HepG2 (cell line): Measurements from ENCODE around the gene ARHGEF1. TPM values are rescaled to one million over a fixed set of nuclear protein-coding genes. Genes with fewer than 3 reads are reported as not detected.

Source experiments
- ATF3 ChIP-seq: sonication (generic); formaldehyde crosslinking; IDR thresholded peaks from 2 replicates; pipeline ENCODE4 v1.4.0; 2020; ENCODE audit warnings: missing genetic modification reagents
- EZH2 ChIP-seq: conservative IDR thresholded peaks from 2 replicates; pipeline ENCODE4 v1.6.1; 2012; ENCODE audit warnings: mild to moderate bottlenecking, low read depth, low read length, moderate library complexity
- KMT2B ChIP-seq: IDR thresholded peaks from 2 replicates; pipeline ENCODE4 v1.6.1; 2016; ENCODE audit warnings: missing genetic modification reagents, missing compliant biosample characterization
- NR1H2 ChIP-seq: sonication (generic); formaldehyde crosslinking; IDR thresholded peaks from 2 replicates; pipeline ENCODE4 v1.8.1; 2022; ENCODE audit warnings: low read depth, missing genetic modification reagents, borderline replicate concordance
- PHF20 ChIP-seq: sonication (generic); formaldehyde crosslinking; IDR thresholded peaks from 2 replicates; pipeline ENCODE4 v1.5.0; 2020; ENCODE audit warnings: mild to moderate bottlenecking, missing genetic modification reagents
- RXRB ChIP-seq: IDR thresholded peaks from 2 replicates; pipeline ENCODE4 v1.6.1; 2016; ENCODE audit warnings: borderline replicate concordance, missing genetic modification reagents, missing compliant biosample characterization
- ZBTB21 ChIP-seq: sonication (generic); formaldehyde crosslinking; IDR thresholded peaks from 2 replicates; pipeline ENCODE4 v1.4.0; 2020; ENCODE audit warnings: missing genetic modification reagents
- ZBTB38 ChIP-seq: sonication (generic); formaldehyde crosslinking; IDR thresholded peaks from 2 replicates; pipeline ENCODE4 v1.5.1; 2020; ENCODE audit warnings: mild to moderate bottlenecking, missing genetic modification reagents
- ZNF274 ChIP-seq: sonication (generic); formaldehyde crosslinking; IDR thresholded peaks from 2 replicates; pipeline ENCODE4 v1.5.1; 2020; ENCODE audit warnings: mild to moderate bottlenecking, missing genetic modification reagents
- ZNF335 ChIP-seq: sonication (generic); formaldehyde crosslinking; IDR thresholded peaks from 2 replicates; pipeline ENCODE4 v1.4.0; 2020; ENCODE audit warnings: missing genetic modification reagents
- ZNF343 ChIP-seq: sonication (generic); formaldehyde crosslinking; IDR thresholded peaks from 2 replicates; pipeline ENCODE4 v1.4.0; 2020; ENCODE audit warnings: mild to moderate bottlenecking, missing genetic modification reagents
- ZNF354B ChIP-seq: sonication (generic); formaldehyde crosslinking; IDR thresholded peaks from 2 replicates; pipeline ENCODE4 v1.8.0; 2022; ENCODE audit warnings: mild to moderate bottlenecking, missing genetic modification reagents
- ZNF501 ChIP-seq: sonication (generic); formaldehyde crosslinking; IDR thresholded peaks from 2 replicates; pipeline ENCODE4 v1.5.1; 2020; ENCODE audit warnings: mild to moderate bottlenecking, moderate library complexity, missing genetic modification reagents
- ZNF512B ChIP-seq: sonication (generic); formaldehyde crosslinking; IDR thresholded peaks from 2 replicates; pipeline ENCODE4 v1.5.1; 2020; ENCODE audit warnings: missing genetic modification reagents, mild to moderate bottlenecking, borderline replicate concordance
- ZNF879 ChIP-seq: sonication (generic); formaldehyde crosslinking; IDR thresholded peaks from 2 replicates; pipeline ENCODE4 v1.8.1; 2023; ENCODE audit warnings: missing genetic modification reagents
- polyA plus RNA-seq, 8 experiments: library from polyadenylated mRNA; depleted of rRNA in 3 of 8; stranded (reverse) in 7 of 8; unstranded in 1 of 8; fragments of >200 nt; fragmentation: Illumina TruSeq in 4 of 8; extraction: Trizol in 4 of 8; gene quantifications; 2 replicates each; pipeline versions ENCODE4 v1.2.1 to v1.2.3, GENCODE V29; 2011 to 2016; ENCODE audit warnings: low read depth in 4 of 8, missing spikeins in 1 of 8, mixed read lengths in 1 of 8; ENCODE audit not compliant: insufficient read depth in 1 of 8
- total RNA-seq, 5 experiments: library from RNA; depleted of rRNA; stranded (reverse); fragments of >200 nt; fragmentation: Illumina TruSeq; extraction: Trizol; gene quantifications; 2 replicates each; pipeline ENCODE4 v1.2.3, GENCODE V29; 2016; ENCODE audit warnings: low read depth in 1 of 5
- TF ChIP-seq, protein P1 (sequence below), 2 experiments: IDR thresholded peaks; 2 replicates each; pipeline ENCODE4 v1.6.1; 2011 to 2012; ENCODE audit warnings: low read length in 2 of 2, borderline replicate concordance in 1 of 2, low read depth in 1 of 2, mild to moderate bottlenecking in 1 of 2, moderate library complexity in 1 of 2
- TF ChIP-seq, protein P2 (sequence below): sonication (generic); formaldehyde crosslinking; IDR thresholded peaks from 2 replicates; pipeline ENCODE4 v1.5.0; 2020; ENCODE audit warnings: mild to moderate bottlenecking, missing genetic modification reagents
- TF ChIP-seq, protein P3 (sequence below): sonication (generic); formaldehyde crosslinking; IDR thresholded peaks from 2 replicates; pipeline ENCODE4 v1.5.0; 2020; ENCODE audit warnings: mild to moderate bottlenecking, low read depth, missing genetic modification reagents, borderline replicate concordance
- TF ChIP-seq, protein P4 (sequence below): sonication (generic); formaldehyde crosslinking; IDR thresholded peaks from 2 replicates; pipeline ENCODE4 v1.4.0; 2020; ENCODE audit warnings: missing genetic modification reagents, borderline replicate concordance

ARHGEF1 gene
- total and polyA plus RNA-seq, 2 of the 13 experiments (the other 11 are each of a cell fraction or from before 2014, with no cell fraction given) = 33.7 to 34.7 TPM

- TF ChIP-seq, protein P1, sequence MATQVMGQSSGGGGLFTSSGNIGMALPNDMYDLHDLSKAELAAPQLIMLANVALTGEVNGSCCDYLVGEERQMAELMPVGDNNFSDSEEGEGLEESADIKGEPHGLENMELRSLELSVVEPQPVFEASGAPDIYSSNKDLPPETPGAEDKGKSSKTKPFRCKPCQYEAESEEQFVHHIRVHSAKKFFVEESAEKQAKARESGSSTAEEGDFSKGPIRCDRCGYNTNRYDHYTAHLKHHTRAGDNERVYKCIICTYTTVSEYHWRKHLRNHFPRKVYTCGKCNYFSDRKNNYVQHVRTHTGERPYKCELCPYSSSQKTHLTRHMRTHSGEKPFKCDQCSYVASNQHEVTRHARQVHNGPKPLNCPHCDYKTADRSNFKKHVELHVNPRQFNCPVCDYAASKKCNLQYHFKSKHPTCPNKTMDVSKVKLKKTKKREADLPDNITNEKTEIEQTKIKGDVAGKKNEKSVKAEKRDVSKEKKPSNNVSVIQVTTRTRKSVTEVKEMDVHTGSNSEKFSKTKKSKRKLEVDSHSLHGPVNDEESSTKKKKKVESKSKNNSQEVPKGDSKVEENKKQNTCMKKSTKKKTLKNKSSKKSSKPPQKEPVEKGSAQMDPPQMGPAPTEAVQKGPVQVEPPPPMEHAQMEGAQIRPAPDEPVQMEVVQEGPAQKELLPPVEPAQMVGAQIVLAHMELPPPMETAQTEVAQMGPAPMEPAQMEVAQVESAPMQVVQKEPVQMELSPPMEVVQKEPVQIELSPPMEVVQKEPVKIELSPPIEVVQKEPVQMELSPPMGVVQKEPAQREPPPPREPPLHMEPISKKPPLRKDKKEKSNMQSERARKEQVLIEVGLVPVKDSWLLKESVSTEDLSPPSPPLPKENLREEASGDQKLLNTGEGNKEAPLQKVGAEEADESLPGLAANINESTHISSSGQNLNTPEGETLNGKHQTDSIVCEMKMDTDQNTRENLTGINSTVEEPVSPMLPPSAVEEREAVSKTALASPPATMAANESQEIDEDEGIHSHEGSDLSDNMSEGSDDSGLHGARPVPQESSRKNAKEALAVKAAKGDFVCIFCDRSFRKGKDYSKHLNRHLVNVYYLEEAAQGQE (IDR thresholded peaks at IDR 0.05; ENCODE audit: borderline replicate concordance in 1 of 2, low read depth in 1 of 2, low read length in 2 of 2) = peak in 1 of 2 experiments; percentile 57; a peak in 1 of 4 replicates
- no peak for TF ChIP-seq ZNF343 (CRISPR knock-in tag)
- TF ChIP-seq, protein P2, sequence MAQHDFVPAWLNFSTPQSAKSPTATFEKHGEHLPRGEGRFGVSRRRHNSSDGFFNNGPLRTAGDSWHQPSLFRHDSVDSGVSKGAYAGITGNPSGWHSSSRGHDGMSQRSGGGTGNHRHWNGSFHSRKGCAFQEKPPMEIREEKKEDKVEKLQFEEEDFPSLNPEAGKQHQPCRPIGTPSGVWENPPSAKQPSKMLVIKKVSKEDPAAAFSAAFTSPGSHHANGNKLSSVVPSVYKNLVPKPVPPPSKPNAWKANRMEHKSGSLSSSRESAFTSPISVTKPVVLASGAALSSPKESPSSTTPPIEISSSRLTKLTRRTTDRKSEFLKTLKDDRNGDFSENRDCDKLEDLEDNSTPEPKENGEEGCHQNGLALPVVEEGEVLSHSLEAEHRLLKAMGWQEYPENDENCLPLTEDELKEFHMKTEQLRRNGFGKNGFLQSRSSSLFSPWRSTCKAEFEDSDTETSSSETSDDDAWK (CRISPR knock-in tag) = no peak
- TF ChIP-seq, protein P3, sequence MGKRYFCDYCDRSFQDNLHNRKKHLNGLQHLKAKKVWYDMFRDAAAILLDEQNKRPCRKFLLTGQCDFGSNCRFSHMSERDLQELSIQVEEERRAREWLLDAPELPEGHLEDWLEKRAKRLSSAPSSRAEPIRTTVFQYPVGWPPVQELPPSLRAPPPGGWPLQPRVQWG (CRISPR knock-in tag) = no peak
- no peak for TF ChIP-seq ZNF354B (CRISPR knock-in tag)
- TF ChIP-seq ZBTB21 = 0 out of 2 replicates have a peak, but pooled peaks have one; percentile 13
- TF ChIP-seq ZNF512B (CRISPR knock-in tag) = no peak
- peak; percentile 58; the same call in 1 of the 2 replicates for TF ChIP-seq ZNF335 (CRISPR knock-in tag)
- TF ChIP-seq, protein P4, sequence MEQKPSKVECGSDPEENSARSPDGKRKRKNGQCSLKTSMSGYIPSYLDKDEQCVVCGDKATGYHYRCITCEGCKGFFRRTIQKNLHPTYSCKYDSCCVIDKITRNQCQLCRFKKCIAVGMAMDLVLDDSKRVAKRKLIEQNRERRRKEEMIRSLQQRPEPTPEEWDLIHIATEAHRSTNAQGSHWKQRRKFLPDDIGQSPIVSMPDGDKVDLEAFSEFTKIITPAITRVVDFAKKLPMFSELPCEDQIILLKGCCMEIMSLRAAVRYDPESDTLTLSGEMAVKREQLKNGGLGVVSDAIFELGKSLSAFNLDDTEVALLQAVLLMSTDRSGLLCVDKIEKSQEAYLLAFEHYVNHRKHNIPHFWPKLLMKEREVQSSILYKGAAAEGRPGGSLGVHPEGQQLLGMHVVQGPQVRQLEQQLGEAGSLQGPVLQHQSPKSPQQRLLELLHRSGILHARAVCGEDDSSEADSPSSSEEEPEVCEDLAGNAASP (CRISPR knock-in tag) = peak; percentile 70
- TF ChIP-seq KMT2B (CRISPR knock-in tag) = peak; percentile 81
- peak; percentile 92 for TF ChIP-seq PHF20
- no peak for TF ChIP-seq ATF3 (CRISPR knock-in tag)
- TF ChIP-seq EZH2 = no peak
- TF ChIP-seq ZNF501 (CRISPR knock-in tag) = peak; percentile 90
- peak; percentile 75 for TF ChIP-seq ZNF274 (CRISPR knock-in tag)
- TF ChIP-seq ZNF879 (CRISPR knock-in tag) = no peak
- TF ChIP-seq ZBTB38 (CRISPR knock-in tag) = peak; percentile 43
- TF ChIP-seq NR1H2 (CRISPR knock-in tag) = no peak; the same call in 1 of the 2 replicates
- TF ChIP-seq RXRB = peak; percentile 48
Observed at GRCh38 chr19:41859618-41860418, 23.2 kb upstream of the ARHGEF1 start, which contains the start of gene RPS19 (continued).
